ENCODE results near the gene TAX1BP3.
"Not testable (repeated sequence)": the region's sequence is repeated elsewhere in the genome, so short reads cannot be mapped to it uniquely, and the experiment has no call there.

Gene TAX1BP3

GRCh38 chr17:3668279-3669084, at the start of gene TAX1BP3, which contains the start of gene EMC6:
Gene TAX1BP3 (minus strand): TSS chr17:3668578. CDS start chr17:3668526, 52 bp downstream.
Gene EMC6 (plus strand): TSS chr17:3668812. CDS start chr17:3669147, 335 bp downstream.
- peak; percentile 89 to 100 (median 98) for DNase-seq

GRCh38 chr17:3715296-3715695, 46.9 kb upstream of the TAX1BP3 start:
- no peak for DNase-seq

GRCh38 chr17:3712811-3713463, 44.6 kb upstream of the TAX1BP3 start:
- no peak for DNase-seq

- DNase-seq: no peak
Measured at GRCh38 chr17:3710951-3711383, 42.6 kb upstream of the TAX1BP3 start.

GRCh38 chr17:3708366-3708765, 40.0 kb upstream of the TAX1BP3 start:
- DNase-seq: no peak

- DNase-seq: not testable (repeated sequence)
Measured at GRCh38 chr17:3705718-3705984, 37.3 kb upstream of the TAX1BP3 start.

GRCh38 chr17:3704931-3705717, 36.7 kb upstream of the TAX1BP3 start:
- DNase-seq: no peak

- not testable (repeated sequence) for DNase-seq
Measured at GRCh38 chr17:3702041-3702539, 33.7 kb upstream of the TAX1BP3 start.

- no peak for DNase-seq
Measured at GRCh38 chr17:3699951-3700350, 31.6 kb upstream of the TAX1BP3 start.

GRCh38 chr17:3698139-3698538, 29.8 kb upstream of the TAX1BP3 start:
- DNase-seq: no peak

GRCh38 chr17:3697103-3697476, 28.7 kb upstream of the TAX1BP3 start:
- DNase-seq: peak in 23 of 58 donors; percentile 7 to 59 (median 32)

- DNase-seq: peak in 7 of 58 donors; percentile 8 to 56 (median 22)
Measured at GRCh38 chr17:3695723-3696411, 27.5 kb upstream of the TAX1BP3 start, which contains the start of gene P2RX5. Gene P2RX5 (minus strand): TSS chr17:3696155. CDS start chr17:3696005, 150 bp downstream.

- DNase-seq: peak in 2 of 58 donors; percentile 19 to 56
Measured at GRCh38 chr17:3695129-3695722, 26.8 kb upstream of the TAX1BP3 start.

GRCh38 chr17:3693829-3694231, 25.5 kb upstream of the TAX1BP3 start:
- DNase-seq: no peak

- DNase-seq: no peak
Measured at GRCh38 chr17:3693141-3693540, 24.8 kb upstream of the TAX1BP3 start.

GRCh38 chr17:3692346-3692745, 24.0 kb upstream of the TAX1BP3 start:
- DNase-seq: no peak

- DNase-seq: no peak
Measured at GRCh38 chr17:3691617-3692067, 23.3 kb upstream of the TAX1BP3 start.

- DNase-seq: no peak
Measured at GRCh38 chr17:3690094-3690715, 21.8 kb upstream of the TAX1BP3 start.

GRCh38 chr17:3689262-3690093, 21.1 kb upstream of the TAX1BP3 start:
- DNase-seq: no peak
